ENCODE measurements around the gene ATG4B.

The ATG4B gene

GRCh38 chr2:241690202-241690717 is 52.8 kb downstream of the ATG4B start:
- Histone ChIP-seq H3K9me3 (ENCODE audit: control insufficient read depth, low read depth, low read length) (no peaks in the 10 kb centered on the region), H3K27ac (ENCODE audit: low read length) (no peak overlapping the region), H3K4me1 (ENCODE audit: control insufficient read depth, low read depth, low read length) (no peaks in the 10 kb centered on the region), H3K9ac (ENCODE audit: low read length) (no peak overlapping the region), H3K36me3 (ENCODE audit: control insufficient read depth, low read depth, low read length) (peaks cover 12% of the 10 kb centered on the region), H3K4me3 (ENCODE audit: low read length) (no peak overlapping the region), H3K27me3 (ENCODE audit: control insufficient read depth, insufficient read depth, low read length) (no peaks in the 10 kb centered on the region)

DNA sequence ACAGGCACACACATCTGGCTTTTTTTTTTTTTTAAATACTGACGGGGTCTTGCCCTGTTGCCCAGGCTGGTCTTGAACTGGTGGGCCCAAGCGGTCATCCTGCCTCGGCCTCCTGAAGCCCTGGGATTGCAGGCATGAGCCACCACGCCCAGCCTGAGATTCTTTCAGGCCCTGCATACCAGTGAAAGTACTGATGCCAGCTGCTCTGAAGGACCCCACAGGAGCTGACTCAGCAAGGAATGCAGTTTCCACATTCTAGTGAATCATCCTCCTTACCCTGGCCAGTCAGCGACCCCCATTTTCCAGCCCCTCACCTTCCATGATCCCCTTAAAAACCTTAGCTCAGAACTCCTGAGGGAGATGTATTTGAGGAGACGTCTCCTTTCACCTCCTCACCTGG is 55.0 kb downstream of the ATG4B start:
- no peak overlapping the region for H3K4me3 ChIP-seq (ENCODE audit: low read length)
- no peaks in the 10 kb centered on the region for H3K4me1 ChIP-seq (ENCODE audit: control insufficient read depth, low read depth, low read length)
- H3K9ac ChIP-seq (ENCODE audit: low read length) = no peak overlapping the region
- H3K27me3 ChIP-seq (ENCODE audit: control insufficient read depth, insufficient read depth, low read length) = no peaks in the 10 kb centered on the region
- no peaks in the 10 kb centered on the region for H3K9me3 ChIP-seq (ENCODE audit: control insufficient read depth, low read depth, low read length)
- peaks cover 8% of the 10 kb centered on the region for H3K36me3 ChIP-seq (ENCODE audit: control insufficient read depth, low read depth, low read length)
- no peak overlapping the region for H3K27ac ChIP-seq (ENCODE audit: low read length)

DNA sequence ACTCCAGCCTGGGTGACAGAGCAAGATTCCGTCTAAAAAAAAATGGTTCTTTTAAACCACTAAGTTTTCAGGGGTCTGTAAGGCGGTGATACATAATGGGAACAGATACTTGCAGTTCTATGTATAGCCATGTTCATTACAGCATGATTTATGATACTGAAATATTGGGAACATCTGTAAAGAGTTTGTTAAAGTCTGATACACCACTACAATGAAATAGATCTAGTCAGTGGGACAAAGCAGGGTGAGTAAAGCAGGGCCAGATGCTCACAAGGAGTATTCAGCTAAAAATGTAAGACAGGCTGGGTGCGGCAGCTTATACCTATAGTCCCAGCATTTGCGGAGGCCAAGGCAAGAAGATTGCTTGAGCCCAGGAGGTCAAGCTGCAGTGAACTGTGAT is 58.2 kb downstream of the ATG4B start:
- H3K27ac ChIP-seq (ENCODE audit: low read length) = no peak overlapping the region
- no peaks in the 10 kb centered on the region for H3K4me1 ChIP-seq (ENCODE audit: control insufficient read depth, low read depth, low read length)
- H3K36me3 ChIP-seq (ENCODE audit: control insufficient read depth, low read depth, low read length) = peaks cover 3% of the 10 kb centered on the region
- H3K9me3 ChIP-seq (ENCODE audit: control insufficient read depth, low read depth, low read length) = no peaks in the 10 kb centered on the region
- H3K9ac ChIP-seq (ENCODE audit: low read length) = no peak overlapping the region
- no peaks in the 10 kb centered on the region for H3K27me3 ChIP-seq (ENCODE audit: control insufficient read depth, insufficient read depth, low read length)
- H3K4me3 ChIP-seq (ENCODE audit: low read length) = no peak overlapping the region

DNA sequence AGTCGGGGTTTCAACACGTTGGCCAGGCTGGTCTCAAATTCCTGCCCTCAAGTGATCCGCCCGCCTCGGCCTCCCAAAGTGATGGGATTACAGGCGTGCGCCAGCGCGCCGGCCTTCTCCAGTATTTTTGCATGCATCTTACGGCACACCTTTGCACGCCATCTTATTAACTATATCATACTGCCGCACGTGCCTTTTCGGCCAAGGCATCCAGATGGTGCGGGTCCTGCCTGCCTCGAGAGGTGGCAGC is 63.6 kb downstream of the ATG4B start:
- Histone ChIP-seq H3K4me3 (ENCODE audit: low read length) (peak overlapping the region; percentile 71), H3K27me3 (ENCODE audit: control insufficient read depth, insufficient read depth, low read length) (no peaks in the 10 kb centered on the region), H3K9me3 (ENCODE audit: control insufficient read depth, low read depth, low read length) (no peaks in the 10 kb centered on the region), H3K36me3 (ENCODE audit: control insufficient read depth, low read depth, low read length) (peaks cover 11% of the 10 kb centered on the region), H3K9ac (ENCODE audit: low read length) (peak overlapping the region; percentile 97), H3K4me1 (ENCODE audit: control insufficient read depth, low read depth, low read length) (peaks cover 2% of the 10 kb centered on the region), H3K27ac (ENCODE audit: low read length) (peak overlapping the region; percentile 64)

- Histone ChIP-seq H3K27ac (ENCODE audit: low read length) (peak within 1 kb of the TSS; percentile 64), H3K36me3 (ENCODE audit: control insufficient read depth, low read depth, low read length) (peaks cover 16% of the 10 kb centered on the region), H3K4me3 (ENCODE audit: low read length) (peak within 1 kb of the TSS; percentile 71), H3K9ac (ENCODE audit: low read length) (peak within 1 kb of the TSS; percentile 97), H3K27me3 (ENCODE audit: control insufficient read depth, insufficient read depth, low read length) (no peaks in the 10 kb centered on the region), H3K4me1 (ENCODE audit: control insufficient read depth, low read depth, low read length) (peaks cover 2% of the 10 kb centered on the region), H3K9me3 (ENCODE audit: control insufficient read depth, low read depth, low read length) (no peaks in the 10 kb centered on the region)
Measured at GRCh38 chr2:241701399-241702154, 64.1 kb downstream of the ATG4B start, which contains the start of gene ING5. Gene ING5, plus strand, starts transcription at chr2:241702039. Its CDS starts 27 bp downstream, at chr2:241702066.

GRCh38 chr2:241702155-241703031 is 64.9 kb downstream of the ATG4B start:
- no peaks in the 10 kb centered on the region for H3K9me3 ChIP-seq (ENCODE audit: control insufficient read depth, low read depth, low read length)
- peaks cover 22% of the 10 kb centered on the region for H3K36me3 ChIP-seq (ENCODE audit: control insufficient read depth, low read depth, low read length)
- H3K27ac ChIP-seq (ENCODE audit: low read length) = no peak overlapping the region
- peaks cover 2% of the 10 kb centered on the region for H3K4me1 ChIP-seq (ENCODE audit: control insufficient read depth, low read depth, low read length)
- peak overlapping the region; percentile 59 for H3K9ac ChIP-seq (ENCODE audit: low read length)
- peak overlapping the region; percentile 71 for H3K4me3 ChIP-seq (ENCODE audit: low read length)
- no peaks in the 10 kb centered on the region for H3K27me3 ChIP-seq (ENCODE audit: control insufficient read depth, insufficient read depth, low read length)

DNA sequence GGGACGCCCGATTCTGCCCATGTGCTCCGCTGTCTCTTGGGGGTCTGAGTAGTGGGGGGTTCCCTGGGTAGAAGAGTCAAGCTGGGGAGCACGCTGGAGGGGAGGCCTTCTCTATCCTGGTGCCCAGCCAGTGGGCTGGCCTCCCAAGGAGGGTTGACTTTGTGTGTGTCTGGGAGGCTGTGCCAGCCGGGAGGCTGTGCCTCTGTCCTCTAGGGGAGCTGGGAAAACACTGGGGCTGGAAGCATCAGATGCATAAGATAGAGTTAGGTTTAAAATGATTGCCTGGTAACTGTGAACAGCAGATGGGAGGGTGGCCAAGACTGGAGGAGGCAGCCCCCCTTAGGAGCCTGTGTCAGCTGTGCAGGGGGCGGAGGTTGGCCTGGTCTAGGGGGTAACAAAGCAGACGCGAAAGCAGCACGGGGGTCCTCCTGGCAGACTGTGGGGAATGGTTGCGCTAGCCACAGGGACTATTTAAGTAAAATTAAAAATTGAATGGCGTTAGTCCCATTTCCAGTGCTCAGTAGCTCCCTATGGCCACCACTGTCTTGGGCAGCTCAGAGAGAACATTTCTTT is 65.6 kb downstream of the ATG4B start:
- Histone ChIP-seq H3K4me3 (ENCODE audit: low read length) (peak overlapping the region; percentile 69), H3K4me1 (ENCODE audit: control insufficient read depth, low read depth, low read length) (peaks cover 2% of the 10 kb centered on the region), H3K9ac (ENCODE audit: low read length) (peak overlapping the region; percentile 59), H3K36me3 (ENCODE audit: control insufficient read depth, low read depth, low read length) (peaks cover 26% of the 10 kb centered on the region), H3K9me3 (ENCODE audit: control insufficient read depth, low read depth, low read length) (no peaks in the 10 kb centered on the region), H3K27ac (ENCODE audit: low read length) (no peak overlapping the region), H3K27me3 (ENCODE audit: control insufficient read depth, insufficient read depth, low read length) (no peaks in the 10 kb centered on the region)

DNA sequence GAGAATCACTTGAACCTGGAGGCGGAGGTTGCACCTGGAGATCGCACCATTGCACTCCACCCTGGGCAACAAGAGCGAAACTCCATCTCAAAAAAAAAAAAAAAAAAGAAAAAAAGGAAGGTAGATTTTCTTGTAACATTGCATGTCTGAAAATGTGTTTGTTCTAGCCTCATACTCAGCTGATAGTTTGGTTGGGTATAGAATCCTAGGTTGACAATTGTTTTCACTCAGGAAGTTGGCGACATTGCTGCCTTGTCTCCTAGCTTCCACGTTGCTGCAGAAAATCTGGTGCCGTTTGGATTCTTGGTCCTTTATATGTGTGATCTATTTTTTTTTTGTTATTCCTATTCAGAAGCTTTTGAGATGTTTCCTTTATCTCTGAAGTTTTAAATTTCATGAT is 69.0 kb downstream of the ATG4B start:
- H3K36me3 ChIP-seq (ENCODE audit: control insufficient read depth, low read depth, low read length) = peaks cover 54% of the 10 kb centered on the region
- H3K9me3 ChIP-seq (ENCODE audit: control insufficient read depth, low read depth, low read length) = no peaks in the 10 kb centered on the region
- H3K4me3 ChIP-seq (ENCODE audit: low read length) = no peak overlapping the region
- no peak overlapping the region for H3K27ac ChIP-seq (ENCODE audit: low read length)
- H3K9ac ChIP-seq (ENCODE audit: low read length) = no peak overlapping the region
- peaks cover 2% of the 10 kb centered on the region for H3K4me1 ChIP-seq (ENCODE audit: control insufficient read depth, low read depth, low read length)
- no peaks in the 10 kb centered on the region for H3K27me3 ChIP-seq (ENCODE audit: control insufficient read depth, insufficient read depth, low read length)

DNA sequence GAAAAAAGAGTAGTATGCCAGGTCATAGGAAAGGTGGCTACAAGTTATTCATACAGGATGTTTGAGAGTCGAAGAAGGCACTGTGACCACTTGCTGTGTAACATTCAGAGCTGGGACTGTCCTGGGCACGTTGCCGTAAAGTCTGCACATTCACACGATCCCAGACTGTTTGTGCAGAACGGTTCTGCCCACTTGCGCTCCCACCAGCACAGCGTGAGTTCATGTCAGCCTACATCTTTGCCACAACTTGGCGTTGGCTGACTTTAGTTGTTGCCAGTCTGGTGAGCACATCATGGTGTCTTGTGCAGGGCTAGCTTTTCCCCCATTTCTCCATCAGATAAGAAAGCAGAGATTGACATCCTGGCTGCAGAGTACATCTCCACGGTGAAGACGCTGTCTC is 71.4 kb downstream of the ATG4B start:
- no peaks in the 10 kb centered on the region for H3K9me3 ChIP-seq (ENCODE audit: control insufficient read depth, low read depth, low read length)
- no peak overlapping the region for H3K4me3 ChIP-seq (ENCODE audit: low read length)
- no peaks in the 10 kb centered on the region for H3K4me1 ChIP-seq (ENCODE audit: control insufficient read depth, low read depth, low read length)
- no peak overlapping the region for H3K27ac ChIP-seq (ENCODE audit: low read length)
- H3K36me3 ChIP-seq (ENCODE audit: control insufficient read depth, low read depth, low read length) = peaks cover 70% of the 10 kb centered on the region
- H3K27me3 ChIP-seq (ENCODE audit: control insufficient read depth, insufficient read depth, low read length) = no peaks in the 10 kb centered on the region
- no peak overlapping the region for H3K9ac ChIP-seq (ENCODE audit: low read length)

- Histone ChIP-seq H3K4me1 (ENCODE audit: control insufficient read depth, low read depth, low read length) (no peaks in the 10 kb centered on the region), H3K9ac (ENCODE audit: low read length) (no peak overlapping the region), H3K36me3 (ENCODE audit: control insufficient read depth, low read depth, low read length) (peaks cover 60% of the 10 kb centered on the region), H3K4me3 (ENCODE audit: low read length) (no peak overlapping the region), H3K9me3 (ENCODE audit: control insufficient read depth, low read depth, low read length) (peaks cover 3% of the 10 kb centered on the region), H3K27ac (ENCODE audit: low read length) (no peak overlapping the region), H3K27me3 (ENCODE audit: control insufficient read depth, insufficient read depth, low read length) (no peaks in the 10 kb centered on the region)
Measured at GRCh38 chr2:241719093-241719492, 81.6 kb downstream of the ATG4B start.

DNA sequence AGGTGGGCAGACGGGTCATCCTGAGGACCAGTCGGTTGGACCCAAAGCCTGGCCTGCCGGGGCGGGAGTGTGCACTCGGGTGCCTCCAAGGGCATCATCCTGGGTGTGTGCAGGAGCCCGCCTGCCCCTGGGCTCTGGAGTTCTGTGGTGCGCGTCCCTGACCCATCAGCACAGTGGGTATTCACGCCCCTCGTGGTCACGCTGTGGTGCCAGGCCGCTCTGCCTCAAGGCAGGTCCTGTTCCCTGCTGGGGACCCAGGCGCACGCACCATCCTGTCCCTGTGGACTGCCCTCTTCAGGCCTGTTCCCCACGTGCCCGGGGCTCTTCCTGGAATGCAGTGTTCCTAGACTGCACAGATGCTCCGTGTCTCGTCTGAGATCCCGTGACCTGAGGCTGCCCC is 82.6 kb downstream of the ATG4B start:
- H3K27ac ChIP-seq (ENCODE audit: low read length) = no peak overlapping the region
- no peaks in the 10 kb centered on the region for H3K4me1 ChIP-seq (ENCODE audit: control insufficient read depth, low read depth, low read length)
- no peak overlapping the region for H3K9ac ChIP-seq (ENCODE audit: low read length)
- H3K27me3 ChIP-seq (ENCODE audit: control insufficient read depth, insufficient read depth, low read length) = no peaks in the 10 kb centered on the region
- H3K9me3 ChIP-seq (ENCODE audit: control insufficient read depth, low read depth, low read length) = peaks cover 3% of the 10 kb centered on the region
- H3K36me3 ChIP-seq (ENCODE audit: control insufficient read depth, low read depth, low read length) = peaks cover 53% of the 10 kb centered on the region
- no peak overlapping the region for H3K4me3 ChIP-seq (ENCODE audit: low read length)
